HepG2 (cell line): ENCODE data around the gene CKB.

Experiments
- ATF7 ChIP-seq, 2 experiments: fragments of 450-650 bp in 1 of 2; sonication (generic) in 1 of 2; formaldehyde crosslinking in 1 of 2; IDR thresholded peaks; 2 replicates each; pipeline versions ENCODE4 v1.4.0 to v1.6.1; 2016 to 2020; ENCODE audit warnings: antibody characterized with exemption in 1 of 2, mild to moderate bottlenecking in 1 of 2, missing genetic modification reagents in 1 of 2
- CCAR2 ChIP-seq: fragments of 200-400 bp; formaldehyde crosslinking; optimal IDR thresholded peaks from 2 replicates; pipeline ENCODE3; 2018; ENCODE audit warnings: low read depth, mild to moderate bottlenecking, low read length, moderate library complexity
- CEBPB ChIP-seq: IDR thresholded peaks from 2 replicates; pipeline ENCODE4 v1.6.1; 2011; ENCODE audit warnings: low read depth, low read length, improper control_type of control experiment, borderline replicate concordance
- CTCF ChIP-seq: sonication (generic); formaldehyde crosslinking; IDR thresholded peaks from 2 replicates; pipeline ENCODE4 v1.5.0; 2020; ENCODE audit warnings: mild to moderate bottlenecking, missing genetic modification reagents, moderate library complexity
- HNF4G ChIP-seq, 2 experiments: sonication (generic) in 1 of 2; formaldehyde crosslinking in 1 of 2; IDR thresholded peaks; 2 replicates each; pipeline versions ENCODE4 v1.4.0 to v1.6.1; 2011 to 2020; ENCODE audit warnings: borderline replicate concordance in 2 of 2, low read depth in 2 of 2, mild to moderate bottlenecking in 2 of 2, low read length in 1 of 2, missing genetic modification reagents in 1 of 2, moderate library complexity in 1 of 2
- HOMEZ ChIP-seq: IDR thresholded peaks from 2 replicates; pipeline ENCODE4 v1.6.1; 2016; ENCODE audit warnings: low read depth
- KAT7 ChIP-seq: IDR thresholded peaks from 2 replicates; pipeline ENCODE4 v1.6.1; 2018; ENCODE audit warnings: borderline replicate concordance, missing compliant biosample characterization
- MNT ChIP-seq: fragments of 450-650 bp; IDR thresholded peaks from 2 replicates; pipeline ENCODE4 v1.6.1; 2016
- PBX3 ChIP-seq: sonication (generic); formaldehyde crosslinking; IDR thresholded peaks from 2 replicates; pipeline ENCODE4 v1.8.1; 2023; ENCODE audit warnings: missing genetic modification reagents, inconsistent platforms, borderline replicate concordance
- TRAFD1 ChIP-seq: sonication (generic); formaldehyde crosslinking; IDR thresholded peaks from 2 replicates; pipeline ENCODE4 v1.5.1; 2020; ENCODE audit warnings: missing genetic modification reagents, mild to moderate bottlenecking, borderline replicate concordance

GRCh38 chr14:103502877-103503276 is 19.8 kb downstream of the CKB start:
- TF ChIP-seq PBX3 (CRISPR knock-in tag) (no peak), CEBPB (no peak), CTCF (CRISPR knock-in tag) (no peak), CCAR2 (no peak), ATF7 (IDR thresholded peaks at IDR 0.05) (no peak), ATF7 (CRISPR knock-in tag; IDR thresholded peaks at IDR 0.05) (no peak), HOMEZ (CRISPR knock-in tag) (no peak), TRAFD1 (CRISPR knock-in tag) (no peak), HNF4G (IDR thresholded peaks at IDR 0.05; ENCODE audit: borderline replicate concordance, low read depth, low read length) (no peak), HNF4G (CRISPR knock-in tag; IDR thresholded peaks at IDR 0.05; ENCODE audit: borderline replicate concordance, low read depth) (no peak), KAT7 (CRISPR knock-in tag) (no peak), MNT (no peak)
